Activated CD4-positive, alpha-beta memory T cell treated with anti-CD3 and anti-CD28 coated beads for 36 hours (primary cell): ENCODE results near the gene HECA. TPM values are rescaled to one million over a fixed set of nuclear protein-coding genes. Genes with fewer than 3 reads are reported as not detected.
"Not testable (repeated sequence)": the region's sequence is repeated elsewhere in the genome, so short reads cannot be mapped to it uniquely, and the experiment has no call there.

ENCODE experiments used
- CTCF ChIA-PET: fragments of 350-600 bp; sonication (Branson Sonifier 250); formaldehyde crosslinking; loops from one replicate; lab custom pipeline; 2021; ENCODE audit warnings: antibody characterized with exemption, inconsistent platforms; lab: Charles Lee
- POLR2A ChIA-PET: fragments of 350-600 bp; sonication (Branson Sonifier 250); formaldehyde crosslinking; loops from one replicate; lab custom pipeline; 2021; ENCODE audit warnings: antibody characterized with exemption; lab: Charles Lee
- DNase-seq: peaks from one replicate; pipeline ENCODE4 v3.0.0-alpha.2; 2020
- H3K27ac Mint-ChIP-seq: one replicate; pipeline ENCODE4 v1.8.0; 2021; ENCODE audit warnings: mixed read lengths
- H3K27me3 Mint-ChIP-seq: one replicate; pipeline ENCODE4 v1.8.0; 2021; ENCODE audit warnings: mixed read lengths
- H3K36me3 Mint-ChIP-seq: one replicate; pipeline ENCODE4 v1.8.0; 2021; ENCODE audit warnings: mixed read lengths
- H3K4me1 Mint-ChIP-seq: one replicate; pipeline ENCODE4 v1.8.0; 2021; ENCODE audit warnings: low read depth, mixed read lengths
- H3K4me3 Mint-ChIP-seq: one replicate; pipeline ENCODE4 v1.8.0; 2021; ENCODE audit warnings: mild to moderate bottlenecking, mixed read lengths
- H3K9me3 Mint-ChIP-seq: one replicate; pipeline ENCODE4 v1.8.0; 2021; ENCODE audit warnings: mixed read lengths
- intact Hi-C: fragments of 100-400 bp; cut with micrococcal nuclease; formaldehyde crosslinking; loops from one replicate; pipeline ENCODE4 v1.15.1; 2023
- total RNA-seq, 2 experiments: library from RNA; stranded (reverse); gene quantifications; one replicate each; pipeline ENCODE4 v1.2.3, GENCODE V29; 2021

Gene HECA
- total RNA-seq, 2 experiments from 2014 or later = 75.7 to 76.6 TPM

GRCh38 chr6:139149383-139149782 is 14.5 kb downstream of the HECA start:
- no peaks in the 10 kb centered on the region for H3K27me3 Mint-ChIP-seq
- CTCF ChIA-PET = interaction anchor here (1.1 to 1.4 kb wide), 2 partner anchors 12 to 221 kb away, joined by 3 to 4 read pairs; no protein-coding TSS in a partner anchor
- POLR2A ChIA-PET = interaction anchor here (0.7 to 7.6 kb wide), 4 partner anchors 10 to 226 kb away, joined by 3 to 128 read pairs (median 26); partner anchors contain the start of gene CITED2
- peak overlapping the region; percentile 99 for H3K27ac Mint-ChIP-seq
- H3K36me3 Mint-ChIP-seq = peaks cover 10% of the 10 kb centered on the region
- DNase-seq = no peak
- intact Hi-C loops = loop anchor here (5.0 kb wide), 1 partner anchor 1282 kb away; the partner anchor contains the start of gene TNFAIP3
- H3K4me1 Mint-ChIP-seq = peaks cover 91% of the 10 kb centered on the region
- peak overlapping the region; percentile 30 for H3K4me3 Mint-ChIP-seq
- no peaks in the 10 kb centered on the region for H3K9me3 Mint-ChIP-seq

GRCh38 chr6:139150920-139151319 is 16.0 kb downstream of the HECA start:
- CTCF ChIA-PET = interaction anchor here (0.7 to 1.4 kb wide), 5 partner anchors 11 to 214 kb away, joined by 3 to 4 read pairs (median 3); no protein-coding TSS in a partner anchor
- no peaks in the 10 kb centered on the region for H3K9me3 Mint-ChIP-seq

GRCh38 chr6:139151425-139152087 is 16.7 kb downstream of the HECA start:
- no peak for DNase-seq
- Mint-ChIP-seq H3K27me3 (no peaks in the 10 kb centered on the region), H3K27ac (peak overlapping the region; percentile 98), H3K4me1 (peaks cover 89% of the 10 kb centered on the region), H3K9me3 (no peaks in the 10 kb centered on the region), H3K36me3 (peaks cover 18% of the 10 kb centered on the region), H3K4me3 (peak overlapping the region; percentile 61)
- POLR2A ChIA-PET = interaction anchor here (1.2 to 7.6 kb wide), 8 partner anchors 7 to 223 kb away, joined by 3 to 128 read pairs (median 7); partner anchors contain the start of gene CITED2
- CTCF ChIA-PET = interaction anchor here (1.1 to 1.6 kb wide), 6 partner anchors 10 to 164 kb away, joined by 3 to 4 read pairs (median 4); no protein-coding TSS in a partner anchor
- intact Hi-C loops = loop anchor here (1.0 to 2.0 kb wide), 3 partner anchors 10 to 25 kb away; no protein-coding TSS in a partner anchor

More at GRCh38 chr6:139150920-139151319, 16.0 kb downstream of the HECA start:
- POLR2A ChIA-PET = interaction anchor here (0.6 to 7.6 kb wide), 4 partner anchors 8 to 99 kb away, joined by 3 to 128 read pairs (median 26); no protein-coding TSS in a partner anchor
- H3K4me1 Mint-ChIP-seq = peaks cover 90% of the 10 kb centered on the region
- no peaks in the 10 kb centered on the region for H3K27me3 Mint-ChIP-seq
- peak; percentile 44 for DNase-seq
- H3K4me3 Mint-ChIP-seq = peak overlapping the region; percentile 61
- peak overlapping the region; percentile 98 for H3K27ac Mint-ChIP-seq
- peaks cover 15% of the 10 kb centered on the region for H3K36me3 Mint-ChIP-seq
- intact Hi-C loops = no loop called here

- POLR2A ChIA-PET = interaction anchor here (0.9 to 7.6 kb wide), 8 partner anchors 8 to 222 kb away, joined by 3 to 128 read pairs (median 7); partner anchors contain the start of gene CITED2
- CTCF ChIA-PET = interaction anchor here (0.6 to 1.6 kb wide), 7 partner anchors 8 to 165 kb away, joined by 3 to 4 read pairs (median 4); no protein-coding TSS in a partner anchor
- Mint-ChIP-seq H3K27me3 (no peaks in the 10 kb centered on the region), H3K4me1 (peaks cover 89% of the 10 kb centered on the region), H3K9me3 (no peaks in the 10 kb centered on the region), H3K36me3 (peaks cover 22% of the 10 kb centered on the region), H3K27ac (peak overlapping the region; percentile 98), H3K4me3 (peak overlapping the region; percentile 61)
- DNase-seq = no peak
- intact Hi-C loops = loop anchor here (1.0 to 2.0 kb wide), 3 partner anchors 9 to 26 kb away; no protein-coding TSS in a partner anchor
Observed at GRCh38 chr6:139152088-139152891, 17.4 kb downstream of the HECA start.

- intact Hi-C loops = loop anchor here (1.0 to 2.0 kb wide), 3 partner anchors 8 to 27 kb away; no protein-coding TSS in a partner anchor
- ChIA-PET CTCF (interaction anchor here (0.7 to 1.6 kb wide), 5 partner anchors 12 to 166 kb away, joined by 3 to 4 read pairs (median 4); no protein-coding TSS in a partner anchor), POLR2A (interaction anchor here (0.9 to 7.6 kb wide), 9 partner anchors 9 to 222 kb away, joined by 3 to 128 read pairs (median 6); partner anchors contain the start of gene CITED2)
- peaks cover 28% of the 10 kb centered on the region for H3K36me3 Mint-ChIP-seq
- peak overlapping the region; percentile 46 for H3K4me3 Mint-ChIP-seq
- H3K9me3 Mint-ChIP-seq = no peaks in the 10 kb centered on the region
- H3K27ac Mint-ChIP-seq = peak overlapping the region; percentile 98
- peak; percentile 48 for DNase-seq
- H3K4me1 Mint-ChIP-seq = peaks cover 88% of the 10 kb centered on the region
- no peaks in the 10 kb centered on the region for H3K27me3 Mint-ChIP-seq
Observed at GRCh38 chr6:139152892-139153271, 18.0 kb downstream of the HECA start.

GRCh38 chr6:139153855-139154254 is 19.0 kb downstream of the HECA start:
- H3K4me1 Mint-ChIP-seq = peaks cover 85% of the 10 kb centered on the region
- intact Hi-C loops = loop anchor here (1.0 to 2.0 kb wide), 3 partner anchors 8 to 19 kb away; no protein-coding TSS in a partner anchor
- H3K27me3 Mint-ChIP-seq = no peaks in the 10 kb centered on the region
- H3K36me3 Mint-ChIP-seq = peaks cover 25% of the 10 kb centered on the region
- DNase-seq = no peak
- POLR2A ChIA-PET = interaction anchor here (0.7 to 7.6 kb wide), 7 partner anchors 8 to 353 kb away, joined by 3 to 128 read pairs (median 5); partner anchors contain the start of gene TXLNB
- H3K4me3 Mint-ChIP-seq = peak overlapping the region; percentile 37
- peak overlapping the region; percentile 98 for H3K27ac Mint-ChIP-seq
- H3K9me3 Mint-ChIP-seq = no peaks in the 10 kb centered on the region
- CTCF ChIA-PET = interaction anchor here (0.6 to 2.9 kb wide), 6 partner anchors 8 to 212 kb away, joined by 3 to 12 read pairs (median 5); no protein-coding TSS in a partner anchor

GRCh38 chr6:139154881-139155547 is 20.1 kb downstream of the HECA start:
- Mint-ChIP-seq H3K4me1 (peaks cover 85% of the 10 kb centered on the region), H3K36me3 (peaks cover 23% of the 10 kb centered on the region), H3K27ac (peak overlapping the region; percentile 98), H3K27me3 (no peaks in the 10 kb centered on the region), H3K4me3 (no peak overlapping the region), H3K9me3 (no peaks in the 10 kb centered on the region)
- intact Hi-C loops = loop anchor here (1.0 to 2.0 kb wide), 2 partner anchors 9 to 18 kb away; no protein-coding TSS in a partner anchor
- POLR2A ChIA-PET = interaction anchor here (0.9 to 7.6 kb wide), 6 partner anchors 9 to 29 kb away, joined by 3 to 128 read pairs (median 6); no protein-coding TSS in a partner anchor
- DNase-seq = no peak
- CTCF ChIA-PET = interaction anchor here (1.0 to 2.9 kb wide), 6 partner anchors 7 to 221 kb away, joined by 3 to 12 read pairs (median 5); no protein-coding TSS in a partner anchor

- no peaks in the 10 kb centered on the region for H3K27me3 Mint-ChIP-seq
- CTCF ChIA-PET = interaction anchor here (0.6 to 2.9 kb wide), 4 partner anchors 11 to 208 kb away, joined by 3 to 12 read pairs (median 4); no protein-coding TSS in a partner anchor
- intact Hi-C loops = no loop called here
- no peaks in the 10 kb centered on the region for H3K9me3 Mint-ChIP-seq
- POLR2A ChIA-PET = interaction anchor here (0.9 to 1.6 kb wide), 4 partner anchors 10 to 24 kb away, joined by 3 to 7 read pairs (median 4); no protein-coding TSS in a partner anchor
- peaks cover 24% of the 10 kb centered on the region for H3K36me3 Mint-ChIP-seq
- H3K27ac Mint-ChIP-seq = peak overlapping the region; percentile 79
- no peak overlapping the region for H3K4me3 Mint-ChIP-seq
- H3K4me1 Mint-ChIP-seq = peaks cover 86% of the 10 kb centered on the region
- no peak for DNase-seq
Observed at GRCh38 chr6:139156102-139156501, 21.2 kb downstream of the HECA start.

GRCh38 chr6:139156551-139156950 is 21.7 kb downstream of the HECA start:
- H3K27me3 Mint-ChIP-seq = no peaks in the 10 kb centered on the region
- H3K9me3 Mint-ChIP-seq = no peaks in the 10 kb centered on the region
- peaks cover 25% of the 10 kb centered on the region for H3K36me3 Mint-ChIP-seq
- intact Hi-C loops = no loop called here
- H3K4me3 Mint-ChIP-seq = no peak overlapping the region
- CTCF ChIA-PET = no interaction called here
- peaks cover 86% of the 10 kb centered on the region for H3K4me1 Mint-ChIP-seq
- POLR2A ChIA-PET = interaction anchor here (0.6 to 1.6 kb wide), 3 partner anchors 10 to 24 kb away, joined by 3 to 7 read pairs (median 3); no protein-coding TSS in a partner anchor
- no peak for DNase-seq
- peak overlapping the region; percentile 79 for H3K27ac Mint-ChIP-seq

GRCh38 chr6:139157086-139157485 is 22.2 kb downstream of the HECA start:
- DNase-seq, H3K9me3 Mint-ChIP-seq, H3K4me3 Mint-ChIP-seq, CTCF ChIA-PET, intact Hi-C loops, H3K27me3 Mint-ChIP-seq: not testable (repeated sequence)
- POLR2A ChIA-PET = interaction anchor here (0.6 to 6.5 kb wide), 2 partner anchors 11 to 25 kb away, joined by 3 to 40 read pairs; no protein-coding TSS in a partner anchor
- H3K4me1 Mint-ChIP-seq = peaks cover 86% of the 10 kb centered on the region
- H3K36me3 Mint-ChIP-seq = peaks cover 28% of the 10 kb centered on the region
- peak overlapping the region; percentile 79 for H3K27ac Mint-ChIP-seq
